OCI-LY3 (cell line): Measurements from ENCODE around the gene SMURF2.

Experiments
- EZH2phosphoT487 ChIP-seq: fragments of 200-600 bp; shearing (Covaris generic); IDR thresholded peaks from 2 replicates; pipeline ENCODE4 v1.6.1; 2018; ENCODE audit warnings: antibody characterized with exemption, mixed run types, low read depth
- TF ChIP-seq, protein P1 (sequence below): fragments of 200-600, 300-600 bp; sonication (generic); IDR thresholded peaks from 2 replicates; pipeline ENCODE4 v1.5.1; 2014; ENCODE audit warnings: antibody characterized with exemption, low read length, low read depth

DNA sequence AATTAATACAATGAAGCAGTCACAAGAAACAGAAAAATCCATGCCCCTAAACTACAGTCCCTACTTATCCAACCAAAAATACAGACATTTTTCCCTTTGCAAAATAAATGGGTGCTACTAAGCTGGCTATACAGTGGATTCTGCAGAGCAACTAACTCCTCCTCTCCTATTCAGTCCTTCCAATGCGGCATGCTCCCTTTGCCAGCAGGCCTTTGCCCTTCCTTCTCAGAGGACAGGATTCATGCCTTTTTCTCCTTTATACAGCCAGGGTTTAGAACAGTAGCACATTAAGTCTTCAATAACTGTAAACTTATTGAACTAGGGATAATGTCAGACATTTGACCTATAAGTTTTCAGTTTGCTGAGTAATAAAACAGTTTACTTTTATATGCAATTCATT is 70.2 kb downstream of the SMURF2 start:
- TF ChIP-seq, protein P1, sequence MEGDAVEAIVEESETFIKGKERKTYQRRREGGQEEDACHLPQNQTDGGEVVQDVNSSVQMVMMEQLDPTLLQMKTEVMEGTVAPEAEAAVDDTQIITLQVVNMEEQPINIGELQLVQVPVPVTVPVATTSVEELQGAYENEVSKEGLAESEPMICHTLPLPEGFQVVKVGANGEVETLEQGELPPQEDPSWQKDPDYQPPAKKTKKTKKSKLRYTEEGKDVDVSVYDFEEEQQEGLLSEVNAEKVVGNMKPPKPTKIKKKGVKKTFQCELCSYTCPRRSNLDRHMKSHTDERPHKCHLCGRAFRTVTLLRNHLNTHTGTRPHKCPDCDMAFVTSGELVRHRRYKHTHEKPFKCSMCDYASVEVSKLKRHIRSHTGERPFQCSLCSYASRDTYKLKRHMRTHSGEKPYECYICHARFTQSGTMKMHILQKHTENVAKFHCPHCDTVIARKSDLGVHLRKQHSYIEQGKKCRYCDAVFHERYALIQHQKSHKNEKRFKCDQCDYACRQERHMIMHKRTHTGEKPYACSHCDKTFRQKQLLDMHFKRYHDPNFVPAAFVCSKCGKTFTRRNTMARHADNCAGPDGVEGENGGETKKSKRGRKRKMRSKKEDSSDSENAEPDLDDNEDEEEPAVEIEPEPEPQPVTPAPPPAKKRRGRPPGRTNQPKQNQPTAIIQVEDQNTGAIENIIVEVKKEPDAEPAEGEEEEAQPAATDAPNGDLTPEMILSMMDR = no peak
- TF ChIP-seq EZH2phosphoT487 = no peak
